GM18858 (cell line): ENCODE data around the gene C1orf115.
A peak's percentile ranks its signal among the peaks of the same experiment; 100 is the strongest.
"Not testable (repeated sequence)": the region's sequence is repeated elsewhere in the genome, so short reads cannot be mapped to it uniquely, and the experiment has no call there.

Experiments used
- ATAC-seq: cut with Tn5 transposase; IDR thresholded peaks from one replicate; pipeline ENCODE4 v1.9.1; 2021; ENCODE audit not compliant: unreplicated experiment

Gene C1orf115

GRCh38 chr1:220690140-220691052 is at the start of gene C1orf115:
TSS of gene C1orf115 (plus strand) at chr1:220690363. CDS start at chr1:220690403, 40 bp downstream.
- peak; percentile 97 for ATAC-seq

DNA sequence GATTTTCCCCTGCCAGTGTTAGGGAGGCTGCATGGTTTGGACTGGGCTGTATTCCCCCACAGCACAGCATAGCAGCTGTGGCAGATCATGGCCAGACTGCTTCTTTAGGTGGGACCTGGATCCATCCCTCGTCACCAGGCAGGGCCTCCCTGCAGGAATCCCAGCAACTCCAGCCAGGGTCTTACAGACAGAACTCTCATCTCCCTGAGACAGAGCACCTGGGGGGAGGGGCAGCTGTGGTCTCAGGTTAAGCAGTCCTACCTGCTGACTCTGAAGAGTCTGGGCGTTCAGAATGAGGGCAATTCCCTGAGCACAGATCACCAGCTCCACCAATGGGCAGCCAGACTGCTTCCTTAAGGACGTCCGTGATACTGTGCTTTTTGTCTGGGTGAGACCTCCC is 47.9 kb upstream of the C1orf115 start:
- no peak for ATAC-seq

- ATAC-seq: no peak
These were observed 37.2 kb upstream of the C1orf115 start for GRCh38 chr1:220652995-220653394.

GRCh38 chr1:220655509-220655908 is 34.7 kb upstream of the C1orf115 start:
- peak; percentile 96 for ATAC-seq

DNA sequence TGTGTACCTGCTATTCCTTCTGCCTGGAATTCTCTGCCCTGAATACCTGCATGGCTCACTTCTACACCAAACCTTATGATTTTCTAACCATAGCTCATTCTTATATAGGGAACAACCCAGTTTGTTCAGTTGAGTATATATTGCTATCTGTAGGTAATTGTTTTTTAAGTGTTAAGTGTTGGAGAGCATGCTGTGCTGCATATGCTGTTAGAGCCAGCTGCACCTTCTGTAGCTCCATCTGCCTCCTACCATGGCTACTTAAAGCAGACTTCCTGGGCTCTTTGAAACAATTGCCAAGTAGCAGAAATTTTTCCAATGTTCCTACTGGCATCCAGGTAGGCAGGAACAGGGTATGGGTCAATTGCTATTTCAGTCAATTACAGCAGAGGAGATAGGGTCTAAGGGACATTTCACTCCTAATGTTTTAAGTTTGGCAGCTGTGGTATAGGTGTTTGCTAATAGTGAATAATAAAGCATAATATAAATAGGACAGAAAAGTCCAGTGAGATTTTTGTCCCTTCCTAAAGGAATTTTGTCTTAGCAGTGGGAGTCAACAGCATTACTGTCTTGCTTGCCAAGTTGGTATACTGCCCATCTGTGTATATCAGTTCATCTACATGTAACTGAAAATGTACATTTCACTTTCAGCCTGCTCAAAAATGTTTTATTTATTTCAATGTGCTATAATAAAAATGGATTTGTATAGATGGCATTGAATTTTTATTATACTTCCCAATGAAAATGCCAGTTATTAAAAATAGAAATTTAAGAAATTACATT is 34.0 kb upstream of the C1orf115 start:
- no peak for ATAC-seq

GRCh38 chr1:220666349-220666748 is 23.8 kb upstream of the C1orf115 start:
- no peak for ATAC-seq

GRCh38 chr1:220669005-220669404 is 21.2 kb upstream of the C1orf115 start:
- no peak for ATAC-seq

GRCh38 chr1:220670365-220670764 is 19.8 kb upstream of the C1orf115 start:
- no peak for ATAC-seq

- ATAC-seq: no peak
These were observed 16.2 kb upstream of the C1orf115 start for GRCh38 chr1:220673921-220674320.

DNA sequence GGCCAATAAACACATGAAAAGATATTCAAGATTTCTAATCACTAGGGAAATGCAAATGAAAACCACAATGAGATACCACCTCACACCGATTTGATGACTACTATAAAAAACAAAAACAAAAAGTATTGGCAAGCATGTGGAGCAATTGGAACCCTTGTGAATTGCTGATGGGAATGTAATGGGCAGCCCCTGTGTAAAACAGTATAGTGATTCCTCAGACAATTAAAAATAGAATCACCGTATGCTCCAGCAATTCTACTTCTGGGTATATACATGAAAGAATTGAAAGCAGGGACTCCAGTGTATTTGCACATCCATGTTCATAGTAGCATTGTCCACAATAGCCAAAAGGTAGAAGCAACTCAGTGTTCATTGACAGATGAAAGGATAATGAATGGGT is 12.9 kb upstream of the C1orf115 start:
- ATAC-seq: no peak

DNA sequence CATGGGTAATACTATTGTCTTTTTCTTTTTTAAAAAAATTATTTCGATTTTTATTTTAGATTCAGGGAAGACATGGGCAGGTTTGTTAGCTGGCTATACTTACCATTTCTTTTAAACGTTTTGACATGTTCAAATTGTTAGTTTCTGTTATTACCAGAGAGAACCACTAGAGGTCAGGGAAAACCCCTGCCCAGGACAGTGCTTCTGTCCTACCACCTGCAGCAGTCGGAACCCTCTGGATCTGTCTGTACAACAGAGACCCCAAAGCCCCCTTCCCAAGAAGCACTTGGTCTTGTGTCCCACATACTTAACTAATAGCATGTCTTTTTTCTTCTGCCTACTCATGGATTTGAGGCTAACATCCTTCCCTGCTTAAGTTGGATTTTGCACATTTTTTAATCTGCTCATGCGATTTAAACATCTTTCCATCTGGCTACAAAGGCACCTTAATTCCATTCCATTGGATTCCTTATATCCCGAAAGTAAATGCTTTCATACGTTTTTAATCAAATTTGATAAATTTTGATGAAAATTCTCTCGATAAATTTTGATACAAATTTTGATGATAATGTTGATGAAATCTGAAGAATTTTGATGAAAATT is 10.0 kb upstream of the C1orf115 start:
- peak; percentile 89 for ATAC-seq

DNA sequence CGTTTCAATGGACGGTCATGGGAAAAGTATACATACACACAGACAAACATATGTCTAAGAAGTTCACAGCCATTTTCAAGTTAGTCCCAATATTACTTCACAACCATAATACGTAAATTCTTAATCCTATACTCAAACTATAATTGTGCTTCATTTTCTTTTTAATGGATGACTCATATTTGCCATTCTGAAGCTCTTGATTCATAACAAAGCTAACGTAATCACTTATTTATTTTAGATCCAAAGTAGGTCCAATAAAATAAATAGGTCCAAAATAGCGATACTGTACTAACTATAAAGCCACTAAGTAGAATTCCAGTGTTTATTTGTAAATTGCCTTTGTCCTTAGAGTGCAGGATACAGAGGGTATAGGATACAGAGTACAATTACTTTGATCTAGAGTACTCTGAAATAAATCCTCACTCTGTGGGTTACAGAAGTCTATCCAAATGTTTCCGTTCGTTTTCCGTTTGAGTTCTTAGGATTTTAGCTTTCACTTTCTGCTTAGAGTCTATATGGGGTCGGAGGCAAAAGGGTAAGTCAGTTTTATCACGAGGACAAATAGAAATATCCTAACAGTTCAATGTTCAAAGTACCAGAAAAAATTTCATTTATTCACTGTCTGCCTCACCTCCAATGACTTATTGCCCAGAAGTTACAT is 8.8 kb upstream of the C1orf115 start:
- ATAC-seq: no peak

DNA sequence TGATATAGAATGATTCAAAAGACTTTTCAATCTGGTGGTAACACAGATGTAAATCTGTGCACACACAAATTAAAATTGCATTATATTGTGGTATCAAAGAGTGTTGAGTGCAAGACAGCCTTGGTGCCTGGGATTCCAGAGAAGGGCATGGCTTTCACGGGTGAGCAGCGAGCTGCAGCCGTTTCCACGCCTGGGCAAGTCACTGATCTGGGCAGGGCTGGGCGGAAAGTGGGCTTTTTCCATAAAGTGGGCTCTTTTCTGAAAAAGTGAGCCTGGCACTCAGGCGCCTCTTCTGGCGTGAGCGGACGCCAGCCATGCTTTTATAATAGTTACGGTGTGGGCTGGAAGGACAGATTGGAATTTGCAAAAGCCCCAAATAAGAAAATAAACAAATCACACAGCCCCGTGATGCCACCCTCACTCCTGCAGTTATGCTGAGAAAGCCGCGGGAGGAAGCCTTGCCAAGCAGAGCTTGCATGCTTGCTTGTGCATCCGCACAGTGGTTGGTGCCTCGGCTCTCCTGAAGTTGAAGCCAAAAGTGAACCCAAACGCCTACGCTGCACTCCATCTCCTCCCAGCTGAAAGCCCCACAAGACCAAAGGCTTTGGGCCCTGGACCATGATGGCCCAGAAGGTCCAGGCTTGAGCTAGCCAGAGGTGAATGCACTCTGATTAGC is 7.1 kb upstream of the C1orf115 start:
- no peak for ATAC-seq

- ATAC-seq: not testable (repeated sequence)
These were observed 6.4 kb upstream of the C1orf115 start for GRCh38 chr1:220683716-220684115.

DNA sequence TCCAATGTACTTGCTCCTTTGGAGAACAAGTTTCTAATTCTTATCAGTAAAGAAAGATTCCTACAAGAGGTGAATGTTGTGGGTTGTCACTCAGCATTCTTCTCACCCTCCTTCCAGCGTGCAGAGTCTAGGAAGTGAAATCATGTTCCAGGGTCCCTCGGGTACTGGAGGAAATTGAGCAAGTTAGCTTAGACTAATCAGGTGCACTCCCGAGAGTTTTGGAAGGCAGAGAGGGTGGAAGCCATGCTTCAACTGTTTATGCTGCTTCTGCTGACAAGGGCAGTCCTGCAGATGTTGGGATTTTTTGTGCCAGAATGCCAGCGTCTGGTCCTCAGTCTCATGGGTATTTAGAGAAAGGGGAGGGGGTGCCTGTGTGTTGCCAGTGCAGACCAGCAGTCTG is 5.3 kb upstream of the C1orf115 start:
- ATAC-seq: no peak

GRCh38 chr1:220685879-220686278 is 4.3 kb upstream of the C1orf115 start:
- ATAC-seq: no peak

GRCh38 chr1:220687809-220688208 is 2.4 kb upstream of the C1orf115 start:
- no peak for ATAC-seq

GRCh38 chr1:220689666-220690065 is 497 bp upstream of the C1orf115 start:
- ATAC-seq: no peak

GRCh38 chr1:220691053-220691684 is 1.0 kb downstream of the C1orf115 start:
- ATAC-seq: no peak
